ENCODE measurements around the gene STIM1. TPM values are rescaled to one million over a fixed set of nuclear protein-coding genes. Genes with fewer than 3 reads are reported as not detected.
A peak's percentile ranks its signal among the peaks of the same experiment; 100 is the strongest.

The STIM1 gene
- polyA plus RNA-seq, 4 donors = 31.0 to 36.0 (median 33.7) TPM

- DNase-seq (ENCODE audit: low read depth in 4 of 4, low spot score in 3 of 4) = no peak
Observed at GRCh38 chr11:3939651-3940190, 84.3 kb downstream of the STIM1 start.

GRCh38 chr11:3942160-3942955 lies 86.9 kb downstream of the STIM1 start:
- DNase-seq (ENCODE audit: low read depth in 4 of 4, low spot score in 3 of 4) = no peak

GRCh38 chr11:3942956-3943497 lies 87.6 kb downstream of the STIM1 start:
- no peak for DNase-seq (ENCODE audit: low read depth in 4 of 4, low spot score in 3 of 4)

- no peak for DNase-seq (ENCODE audit: low read depth in 4 of 4, low spot score in 3 of 4)
Observed at GRCh38 chr11:3944198-3944597, 88.7 kb downstream of the STIM1 start.

- DNase-seq (ENCODE audit: low read depth in 4 of 4, low spot score in 3 of 4) = no peak
Observed at GRCh38 chr11:3946455-3947017, 91.1 kb downstream of the STIM1 start.

- peak; percentile 44 to 63 (median 55) for DNase-seq (ENCODE audit: low read depth in 4 of 4, low spot score in 3 of 4)
Observed at GRCh38 chr11:3947061-3947460, 91.6 kb downstream of the STIM1 start.

- no peak for DNase-seq (ENCODE audit: low read depth in 4 of 4, low spot score in 3 of 4)
Observed at GRCh38 chr11:3949125-3949524, 93.7 kb downstream of the STIM1 start.

GRCh38 chr11:3950996-3951660 lies 95.7 kb downstream of the STIM1 start:
- no peak for DNase-seq (ENCODE audit: low read depth in 4 of 4, low spot score in 3 of 4)

GRCh38 chr11:3952715-3953114 lies 97.3 kb downstream of the STIM1 start:
- no peak for DNase-seq (ENCODE audit: low read depth in 4 of 4, low spot score in 3 of 4)

GRCh38 chr11:3953327-3953726 lies 97.9 kb downstream of the STIM1 start:
- no peak for DNase-seq (ENCODE audit: low read depth in 4 of 4, low spot score in 3 of 4)

GRCh38 chr11:3954448-3955298 lies 99.2 kb downstream of the STIM1 start:
- no peak for DNase-seq (ENCODE audit: low read depth in 4 of 4, low spot score in 3 of 4)

- DNase-seq (ENCODE audit: low read depth in 4 of 4, low spot score in 3 of 4) = no peak
Observed at GRCh38 chr11:3955299-3955665, 99.8 kb downstream of the STIM1 start.

- DNase-seq (ENCODE audit: low read depth in 4 of 4, low spot score in 3 of 4) = no peak
Observed at GRCh38 chr11:3956038-3956437, 100.6 kb downstream of the STIM1 start.

- DNase-seq (ENCODE audit: low read depth in 4 of 4, low spot score in 3 of 4) = no peak
Observed at GRCh38 chr11:3956748-3957147, 101.3 kb downstream of the STIM1 start.

GRCh38 chr11:3957437-3957836 lies 102.0 kb downstream of the STIM1 start:
- DNase-seq (ENCODE audit: low read depth in 4 of 4, low spot score in 3 of 4) = no peak

- no peak for DNase-seq (ENCODE audit: low read depth in 4 of 4, low spot score in 3 of 4)
Observed at GRCh38 chr11:3958281-3958680, 102.8 kb downstream of the STIM1 start.

GRCh38 chr11:3959015-3959902 lies 103.8 kb downstream of the STIM1 start:
- no peak for DNase-seq (ENCODE audit: low read depth in 4 of 4, low spot score in 3 of 4)

- no peak for DNase-seq (ENCODE audit: low read depth in 4 of 4, low spot score in 3 of 4)
Observed at GRCh38 chr11:3959903-3960265, 104.4 kb downstream of the STIM1 start.

GRCh38 chr11:3962406-3962840 lies 107.0 kb downstream of the STIM1 start:
- DNase-seq (ENCODE audit: low read depth in 4 of 4, low spot score in 3 of 4) = no peak
